Adipocyte (in vitro differentiated cells): ENCODE measurements around the gene RIPOR2.
A peak's percentile ranks its signal among the peaks of the same experiment; 100 is the strongest.

Source experiments
- DNase-seq: peaks from one replicate; pipeline ENCODE4 v3.0.0-alpha.2; 2015; ENCODE audit warnings: low read depth
- H3K27me3 ChIP-seq: replicated peaks from 2 replicates; pipeline ENCODE4 v1.7.0; 2013; ENCODE audit warnings: mild to moderate bottlenecking, low read length, moderate library complexity; ENCODE audit not compliant: control insufficient read depth, insufficient read depth
- H3K36me3 ChIP-seq: 2 replicates; pipeline ENCODE4 v1.7.0; 2013; ENCODE audit warnings: low read length, mild to moderate bottlenecking, moderate library complexity; ENCODE audit not compliant: control insufficient read depth, insufficient read depth, severe bottlenecking
- H3K4me1 ChIP-seq: 2 replicates; pipeline ENCODE4 v1.7.0; 2013; ENCODE audit warnings: mild to moderate bottlenecking, low read length, moderate library complexity; ENCODE audit not compliant: control insufficient read depth, insufficient read depth
- H3K4me3 ChIP-seq: 2 replicates; pipeline ENCODE4 v1.7.0; 2013; ENCODE audit warnings: mild to moderate bottlenecking, low read length, moderate library complexity
- H3K9ac ChIP-seq: 2 replicates; pipeline ENCODE4 v1.7.0; 2013; ENCODE audit warnings: mild to moderate bottlenecking, low read length, moderate library complexity
- H3K9me3 ChIP-seq: 2 replicates; pipeline ENCODE4 v1.7.0; 2013; ENCODE audit warnings: mild to moderate bottlenecking, low read length, moderate library complexity; ENCODE audit not compliant: control insufficient read depth

RIPOR2 gene

DNA sequence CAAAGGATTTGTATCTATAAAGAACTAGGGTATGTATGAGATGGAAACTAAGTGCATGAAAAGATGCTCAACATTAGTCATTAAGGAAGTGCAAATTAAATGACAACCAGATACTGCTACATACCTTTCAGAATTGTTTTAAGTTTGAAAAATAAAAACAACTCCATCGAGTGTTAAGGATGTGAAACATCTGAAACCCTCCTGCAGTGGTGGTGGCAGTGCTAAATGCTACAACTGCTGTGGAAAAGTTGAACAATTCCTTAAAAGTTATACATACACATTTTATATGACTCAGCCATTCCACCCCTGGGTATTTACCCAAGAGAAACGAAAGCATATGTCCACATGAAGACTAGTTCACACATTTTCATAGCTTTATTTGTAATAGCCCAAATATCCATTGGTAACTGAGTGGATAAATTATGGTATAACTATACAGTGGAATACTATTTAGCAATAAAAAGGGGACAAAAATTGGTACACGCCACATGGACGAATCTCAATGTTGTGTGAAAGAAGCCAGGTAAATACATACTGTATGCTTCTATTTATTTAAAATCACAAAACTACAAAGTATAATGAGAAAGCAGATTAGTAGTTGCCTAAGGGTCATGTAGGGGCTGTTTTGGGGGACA is 147.6 kb downstream of the RIPOR2 start:
- H3K27me3 ChIP-seq = no peaks in the 10 kb centered on the region
- DNase-seq = peak; percentile 42
- no peaks in the 10 kb centered on the region for H3K9me3 ChIP-seq
- peaks cover 27% of the 10 kb centered on the region for H3K36me3 ChIP-seq
- no peak overlapping the region for H3K9ac ChIP-seq
- no peaks in the 10 kb centered on the region for H3K4me1 ChIP-seq
- H3K4me3 ChIP-seq = no peak overlapping the region

DNA sequence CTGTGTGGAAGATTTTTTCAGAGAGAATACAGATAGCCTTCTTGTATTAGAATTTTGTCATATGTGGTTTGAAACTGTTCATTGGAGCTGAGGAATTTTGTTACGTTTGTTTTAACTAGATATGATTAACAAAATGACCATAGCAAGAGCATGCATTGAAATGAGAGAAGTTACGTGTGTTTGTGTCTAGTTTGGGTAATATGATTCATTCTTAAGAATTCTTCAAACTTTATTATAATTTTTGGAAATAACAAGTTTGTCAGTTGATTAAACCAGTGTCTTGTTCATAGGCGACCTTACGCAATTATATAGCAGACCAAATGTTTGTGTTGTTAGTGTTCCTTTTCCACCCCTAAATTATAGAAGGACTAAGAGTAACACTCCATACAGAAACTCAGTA is 155.6 kb downstream of the RIPOR2 start:
- no peaks in the 10 kb centered on the region for H3K27me3 ChIP-seq
- no peak overlapping the region for H3K9ac ChIP-seq
- DNase-seq = peak; percentile 36
- H3K36me3 ChIP-seq = peaks cover 25% of the 10 kb centered on the region
- H3K9me3 ChIP-seq = no peaks in the 10 kb centered on the region
- peaks cover 30% of the 10 kb centered on the region for H3K4me1 ChIP-seq
- no peak overlapping the region for H3K4me3 ChIP-seq

DNA sequence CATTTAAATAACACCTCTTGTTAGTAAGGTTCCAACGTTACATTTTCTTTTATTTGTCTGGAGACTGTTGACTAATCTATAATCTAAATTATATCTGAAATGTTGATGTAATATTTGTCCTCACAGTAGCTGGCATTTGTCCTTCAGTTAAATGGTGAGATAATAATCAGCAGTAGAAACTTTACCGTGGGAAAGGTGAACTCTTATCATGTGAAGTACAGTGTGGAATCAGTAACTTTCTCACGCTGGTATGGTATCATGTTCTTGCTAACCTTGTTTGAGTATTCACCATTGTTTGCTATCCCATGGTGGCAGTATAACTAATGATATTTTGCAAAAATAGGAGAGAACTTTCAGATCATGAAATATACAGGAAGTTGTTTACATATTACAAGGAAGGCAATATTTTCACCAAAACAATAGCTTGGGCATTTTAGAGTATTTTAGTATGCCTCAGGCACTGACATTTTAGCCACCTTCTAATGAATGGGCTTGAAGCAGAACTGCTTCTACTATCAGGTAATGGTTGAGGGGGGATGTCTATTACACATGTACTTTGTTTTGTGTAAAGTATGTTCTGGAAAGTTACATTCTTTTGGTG is 156.2 kb downstream of the RIPOR2 start:
- Histone ChIP-seq H3K4me3 (no peak overlapping the region), H3K4me1 (peaks cover 30% of the 10 kb centered on the region), H3K36me3 (peaks cover 18% of the 10 kb centered on the region), H3K9me3 (no peaks in the 10 kb centered on the region), H3K27me3 (no peaks in the 10 kb centered on the region), H3K9ac (no peak overlapping the region)
- DNase-seq = no peak

- H3K9me3 ChIP-seq = no peaks in the 10 kb centered on the region
- peaks cover 11% of the 10 kb centered on the region for H3K36me3 ChIP-seq
- H3K9ac ChIP-seq = no peak overlapping the region
- no peaks in the 10 kb centered on the region for H3K27me3 ChIP-seq
- H3K4me3 ChIP-seq = no peak overlapping the region
- DNase-seq = no peak
- peaks cover 30% of the 10 kb centered on the region for H3K4me1 ChIP-seq
Observed at GRCh38 chr6:24778878-24779277, 156.9 kb downstream of the RIPOR2 start.

DNA sequence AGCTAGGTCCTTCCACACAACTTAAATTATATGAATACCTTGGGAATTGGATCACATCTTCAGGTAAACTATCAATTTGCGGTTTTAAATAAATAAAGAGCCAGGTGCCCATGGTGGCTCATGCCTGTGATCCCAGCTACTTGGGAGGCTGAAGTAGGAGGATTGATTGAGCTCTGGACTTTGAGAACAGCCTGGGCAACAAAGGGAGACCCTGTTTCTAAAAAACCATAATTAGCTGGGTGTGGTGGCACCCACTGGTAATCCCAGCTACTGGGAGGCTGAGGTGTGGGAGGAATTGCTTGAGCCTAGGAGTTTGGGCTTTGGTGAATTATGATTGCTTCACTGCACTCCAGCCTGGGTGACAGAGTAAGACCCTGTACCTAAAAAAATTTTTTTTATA is 157.6 kb downstream of the RIPOR2 start:
- no peak overlapping the region for H3K4me3 ChIP-seq

GRCh38 chr6:24777227-24777626 is 158.5 kb downstream of the RIPOR2 start:
- Histone ChIP-seq H3K9me3 (no peaks in the 10 kb centered on the region), H3K36me3 (peaks cover 7% of the 10 kb centered on the region), H3K4me1 (peaks cover 30% of the 10 kb centered on the region), H3K27me3 (no peaks in the 10 kb centered on the region), H3K4me3 (no peak overlapping the region), H3K9ac (no peak overlapping the region)
- peak; percentile 26 for DNase-seq

More for the DNA sequence above, 157.6 kb downstream of the RIPOR2 start:
- Histone ChIP-seq H3K27me3 (no peaks in the 10 kb centered on the region), H3K4me1 (peaks cover 30% of the 10 kb centered on the region), H3K36me3 (peaks cover 11% of the 10 kb centered on the region), H3K9me3 (no peaks in the 10 kb centered on the region), H3K9ac (no peak overlapping the region)
- DNase-seq = no peak

GRCh38 chr6:24775520-24776058 is 160.2 kb downstream of the RIPOR2 start:
- no peaks in the 10 kb centered on the region for H3K27me3 ChIP-seq
- H3K9ac ChIP-seq = peak overlapping the region; percentile 96
- H3K9me3 ChIP-seq = no peaks in the 10 kb centered on the region
- peak; percentile 78 for DNase-seq
- H3K4me3 ChIP-seq = peak overlapping the region; percentile 100
- peaks cover 30% of the 10 kb centered on the region for H3K4me1 ChIP-seq
- H3K36me3 ChIP-seq = no peaks in the 10 kb centered on the region

GRCh38 chr6:24774696-24775519 is 160.9 kb downstream of the RIPOR2 start, which contains the start of gene GMNN:
Gene GMNN (plus strand): TSS chr6:24774937. CDS start chr6:24777247, 2,310 bp downstream.
- Histone ChIP-seq H3K36me3 (no peaks in the 10 kb centered on the region), H3K9ac (peak within 1 kb of the TSS; percentile 96), H3K9me3 (no peaks in the 10 kb centered on the region), H3K27me3 (no peaks in the 10 kb centered on the region), H3K4me1 (peaks cover 23% of the 10 kb centered on the region), H3K4me3 (peak within 1 kb of the TSS; percentile 100)
- peak; percentile 99 for DNase-seq

DNA sequence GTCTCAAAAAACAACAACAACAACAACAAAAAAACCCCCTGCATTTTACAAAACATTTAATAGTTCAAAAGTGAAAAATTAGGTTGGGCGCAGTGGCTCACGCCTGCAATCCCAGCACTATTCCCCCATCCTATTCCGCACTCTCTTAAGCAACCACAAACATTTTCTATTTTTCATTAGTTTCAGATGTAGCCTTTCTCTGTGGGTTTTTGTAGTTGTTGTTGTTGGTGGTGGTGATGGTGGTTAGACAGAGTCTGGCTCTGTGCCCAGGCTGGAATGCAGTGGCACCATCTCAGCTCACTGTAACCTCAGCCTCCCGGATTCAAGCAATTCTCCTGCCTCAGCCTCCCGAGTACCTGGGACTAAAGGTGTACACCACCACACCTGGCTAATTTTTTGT is 167.4 kb downstream of the RIPOR2 start:
- Histone ChIP-seq H3K36me3 (no peaks in the 10 kb centered on the region), H3K4me3 (no peak overlapping the region)
- DNase-seq = no peak

DNA sequence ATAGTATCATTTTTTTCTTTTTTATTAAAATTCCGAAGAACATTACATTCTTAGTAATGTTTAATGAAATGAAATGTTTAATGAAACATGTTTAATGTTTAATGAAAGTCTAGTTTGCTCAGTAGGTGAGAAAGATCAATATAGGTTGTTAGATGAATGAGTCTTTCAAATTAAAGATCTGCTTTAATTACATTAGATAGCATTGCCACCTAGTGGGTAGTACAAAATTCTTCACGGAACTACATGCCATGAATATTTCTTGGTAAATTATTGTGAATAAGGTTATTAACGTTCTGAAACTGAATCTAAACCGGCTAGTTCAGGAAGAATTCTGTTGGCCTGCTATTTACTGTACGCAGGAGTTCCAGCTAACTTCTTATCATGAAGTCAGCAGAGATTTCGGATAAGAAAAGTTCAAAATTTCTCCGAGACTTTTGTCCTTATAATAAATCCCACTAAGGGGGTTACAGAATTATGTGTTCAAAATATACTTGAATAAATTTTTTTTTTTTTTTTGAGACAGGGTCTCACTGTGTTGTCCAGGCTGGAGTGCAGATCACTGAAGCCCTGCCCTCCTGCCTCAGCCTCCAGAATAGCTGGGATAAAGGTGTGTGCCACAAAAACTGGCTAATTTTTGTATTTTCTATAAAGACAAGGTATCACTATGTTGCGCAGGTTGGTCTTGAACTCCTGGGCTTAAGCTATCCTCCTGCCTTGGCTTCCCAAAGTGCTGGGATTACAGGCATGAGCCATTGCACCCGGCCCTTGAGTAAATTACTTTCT is 168.9 kb downstream of the RIPOR2 start:
- no peak overlapping the region for H3K4me3 ChIP-seq
- no peaks in the 10 kb centered on the region for H3K36me3 ChIP-seq
- DNase-seq = peak; percentile 72
- no peaks in the 10 kb centered on the region for H3K4me1 ChIP-seq
- no peak overlapping the region for H3K9ac ChIP-seq
- H3K9me3 ChIP-seq = no peaks in the 10 kb centered on the region
- no peaks in the 10 kb centered on the region for H3K27me3 ChIP-seq

More for the DNA sequence above, 167.4 kb downstream of the RIPOR2 start:
- Histone ChIP-seq H3K4me1 (no peaks in the 10 kb centered on the region), H3K27me3 (no peaks in the 10 kb centered on the region), H3K9ac (no peak overlapping the region), H3K9me3 (no peaks in the 10 kb centered on the region)
